Right lobe of liver (tissue), 6 donors: Measurements from ENCODE around the gene ZNF184. TPM values are rescaled to one million over a fixed set of nuclear protein-coding genes. Genes with fewer than 3 reads are reported as not detected.

ENCODE experiments used
- ATAC-seq, 4 donors: fragments of 200-7000 bp; cut with Tn5 transposase; one replicate each; pipeline ENCODE4 v1.9.1; 2020; ENCODE audit warnings: mild to moderate bottlenecking in 4 of 4, moderate library complexity in 4 of 4
- DNase-seq, 3 donors: peaks; one replicate each; pipeline ENCODE4 v3.0.0-alpha.2; 2020
- H3K27ac ChIP-seq, 3 donors: fragments of 200-600 bp; one replicate each; pipeline ENCODE4 v1.8.0; 2022
- H3K27me3 ChIP-seq, 2 donors: fragments of 200-600 bp; one replicate each; pipeline ENCODE4 v1.8.0; 2022
- H3K36me3 ChIP-seq, 4 donors: fragments of 200-600 bp; sonication (generic) in 1 of 4; one replicate each; pipeline versions ENCODE4 v1.5.1 to v1.8.0; 2017 to 2022; ENCODE audit warnings: control low read depth in 1 of 4
- H3K4me1 ChIP-seq, 4 donors: fragments of 200-600 bp; sonication (generic) in 1 of 4; one replicate each; pipeline versions ENCODE4 v1.5.1 to v1.8.0; 2017 to 2022; ENCODE audit warnings: control low read depth in 1 of 4
- H3K4me3 ChIP-seq, 3 donors: fragments of 200-600 bp; one replicate each; pipeline ENCODE4 v1.8.0; 2022
- H3K9me3 ChIP-seq, 4 donors: fragments of 200-600 bp; sonication (generic) in 1 of 4; one replicate each; pipeline versions ENCODE4 v1.5.1 to v1.8.0; 2017 to 2022; ENCODE audit warnings: control low read depth in 1 of 4
- CTCF ChIP-seq, 4 donors: fragments of 200-600 bp in 3 of 4; fragments of 450-650 bp in 1 of 4; IDR thresholded peaks; one replicate each; pipeline versions ENCODE4 v1.5.1 to v1.8.0; 2016 to 2022; ENCODE audit warnings: antibody characterized with exemption in 4 of 4, mild to moderate bottlenecking in 2 of 4
- POLR2A ChIP-seq: fragments of 450-650 bp; IDR thresholded peaks from one replicate; pipeline ENCODE4 v1.6.1; 2017; ENCODE audit warnings: antibody characterized with exemption, mild to moderate bottlenecking
- WGBS: methylation state at CpG from one replicate; pipeline ENCODE4 v1.1.6; 2018; ENCODE audit warnings: low coverage, low lambda C conversion rate; ENCODE audit not compliant: insufficient coverage; ENCODE audit errors: missing lambda C conversion rate; 5-methylcytosine and 5-hydroxymethylcytosine counted together
- intact Hi-C, 2 donors: fragments of 100-400 bp; cut with DNase I; formaldehyde crosslinking; loops; one replicate each; pipeline versions ENCODE4 v1.11.2 to v1.14.1; 2022
- small RNA-seq, 2 experiments: library from RNA; depleted of rRNA; stranded (forward); fragments of <200 nt; gene quantifications; one replicate each; pipeline ENCODE3, GENCODE V24; 2016
- total RNA-seq, 6 experiments: library from RNA; depleted of rRNA in 2 of 6; stranded (reverse); fragments of >200 nt in 2 of 6; fragmentation: NEBNext Ultra II Directional in 3 of 6; extraction: Animal tissue kit (Norgen Biotek cat#: 25700) in 3 of 6; gene quantifications; one replicate each; pipeline versions ENCODE4 v1.1.0 to v1.2.4, GENCODE V29; 2016 to 2023
- donor health status: DM: no; HTN: yes; CAD: no.
- donor health status: DM: no; HTN: no; CAD: no.
- donor health status: DM: no; HTN: no; CAD: no.
- donor health status: DM: no; HTN: yes; CAD: no.
- donor health status: DM: no; HTN: yes; CAD: no.

Gene ZNF184
- total RNA-seq, 6 experiments from 2014 or later, result 1.1 to 1.8 (median 1.7) TPM

DNA sequence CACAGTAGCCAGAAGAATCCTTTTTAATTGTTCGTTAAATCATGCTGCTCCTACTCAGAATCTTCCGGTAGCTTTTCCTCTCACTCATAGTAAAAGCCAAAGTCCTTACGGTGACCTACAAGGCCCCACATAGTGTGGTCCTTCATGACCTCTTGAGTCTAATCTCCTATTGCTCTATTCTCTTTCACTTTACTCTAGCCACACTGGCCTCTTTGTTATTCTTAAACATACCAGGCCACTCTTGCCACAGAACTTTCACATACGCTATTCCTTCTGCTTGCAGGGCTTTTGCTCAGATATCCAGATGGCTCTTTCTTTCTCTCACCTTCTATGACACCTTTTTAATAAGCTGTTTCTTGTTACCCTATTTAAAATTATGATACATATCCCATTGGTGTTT, 58.6 kb downstream of the ZNF184 start:
- WGBS, result 57% methylated on average over 4 of the region's 4 CpGs
- no peak overlapping the region for H3K27ac ChIP-seq
- H3K4me1 ChIP-seq, result peaks cover 0 to 2% (median 0%) of the 10 kb centered on the region in 4 donors
- no peaks in the 10 kb centered on the region for H3K36me3 ChIP-seq
- ATAC-seq (no peak), DNase-seq (no peak)
- intact Hi-C loops, result no loop called here
- peaks cover 0 to 5% (median 0%) of the 10 kb centered on the region in 4 donors for H3K9me3 ChIP-seq
- TF ChIP-seq POLR2A, result no peak
- TF ChIP-seq CTCF (IDR thresholded peaks at IDR 0.05), result no peak
- no peak overlapping the region for H3K4me3 ChIP-seq
- H3K27me3 ChIP-seq, result no peaks in the 10 kb centered on the region

- ATAC-seq (no peak), DNase-seq (no peak)
- WGBS, result 55% methylated on average over 7 of the region's 8 CpGs
- no peak overlapping the region for H3K4me3 ChIP-seq
- TF ChIP-seq POLR2A (no peak), CTCF (IDR thresholded peaks at IDR 0.05) (no peak)
- H3K27ac ChIP-seq, result no peak overlapping the region
- H3K27me3 ChIP-seq, result no peaks in the 10 kb centered on the region
- peaks cover 0 to 4% (median under 1%) of the 10 kb centered on the region in 4 donors for H3K9me3 ChIP-seq
- H3K4me1 ChIP-seq, result no peaks in the 10 kb centered on the region
- intact Hi-C loops, result loop anchor here in 1 of 2 donors (10.0 kb wide), 1 partner anchor 48 kb away; no protein-coding TSS in a partner anchor
- H3K36me3 ChIP-seq, result no peaks in the 10 kb centered on the region
Observed at GRCh38 chr6:27407153-27407814, 65.6 kb downstream of the ZNF184 start.

DNA sequence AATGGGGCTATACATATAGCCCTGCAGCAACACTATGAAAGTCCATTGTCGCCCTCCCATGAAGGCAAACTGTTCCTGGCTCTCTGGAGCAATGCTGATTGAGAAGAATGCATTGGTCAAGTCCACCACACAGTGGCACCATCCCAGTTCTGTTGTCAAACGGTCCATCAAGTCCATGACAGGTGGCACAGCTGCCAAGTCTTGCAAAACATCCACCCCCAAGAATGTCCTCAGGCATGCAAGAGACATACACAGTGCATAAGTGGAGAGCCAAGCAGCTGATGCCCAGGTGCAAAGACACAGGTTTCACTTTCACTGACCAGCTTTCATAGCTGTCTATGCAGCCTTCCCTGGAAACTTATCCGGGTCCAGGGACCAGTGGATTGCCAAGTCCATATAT, 66.8 kb downstream of the ZNF184 start:
- 67% methylated on average over 2 of the region's 3 CpGs for WGBS

GRCh38 chr6:27400877-27401642, 71.8 kb downstream of the ZNF184 start:
- no peaks in the 10 kb centered on the region for H3K36me3 ChIP-seq
- no peaks in the 10 kb centered on the region for H3K27me3 ChIP-seq
- H3K4me1 ChIP-seq, result no peaks in the 10 kb centered on the region
- H3K9me3 ChIP-seq, result peaks cover 0 to 13% (median 4%) of the 10 kb centered on the region in 4 donors
- ATAC-seq (no peak), DNase-seq (no peak)
- no peak overlapping the region for H3K4me3 ChIP-seq
- no peak for TF ChIP-seq CTCF (IDR thresholded peaks at IDR 0.05)
- TF ChIP-seq POLR2A, result no peak
- H3K27ac ChIP-seq, result no peak overlapping the region
- intact Hi-C loops, result loop anchor here in 1 of 2 donors (10.0 kb wide), 1 partner anchor 54 kb away; no protein-coding TSS in a partner anchor
- WGBS, result 82% methylated on average over 16 of the region's 16 CpGs

More for the DNA sequence above, 66.8 kb downstream of the ZNF184 start:
- no peak overlapping the region for H3K4me3 ChIP-seq
- H3K27me3 ChIP-seq, result no peaks in the 10 kb centered on the region
- intact Hi-C loops, result loop anchor here in 1 of 2 donors (10.0 kb wide), 1 partner anchor 49 kb away; no protein-coding TSS in a partner anchor
- no peak for ATAC-seq
- no peaks in the 10 kb centered on the region for H3K36me3 ChIP-seq
- DNase-seq, result no peak
- TF ChIP-seq POLR2A, result no peak
- TF ChIP-seq CTCF (IDR thresholded peaks at IDR 0.05), result no peak
- peaks cover 0 to 4% (median 2%) of the 10 kb centered on the region in 4 donors for H3K9me3 ChIP-seq
- no peaks in the 10 kb centered on the region for H3K4me1 ChIP-seq
- H3K27ac ChIP-seq, result no peak overlapping the region

Small RNA genes within 50 kb of the gene (small RNA-seq; reads per million reads assigned to genes)
- gene AL021918.1 (0 reads per million in 2 experiments), gene AL021918.2 (0 reads per million in 2 experiments), gene MCFD2P1 (0 reads per million in 2 experiments)

Other genes with a start within 250 kb of the ZNF184 start
- under 1 TPM in 2 of 6 experiments, not detected in 4; 0.29 to 0.37 TPM for gene PRSS16, start 225.4 kb downstream of the ZNF184 start, total RNA-seq
- not detected for gene POM121L2, start 160.8 kb downstream of the ZNF184 start, total RNA-seq
- under 1 TPM in 5 of 6 experiments, not detected in 1; 0.09 to 0.42 (median 0.18) TPM for gene ZNF391, start 84.3 kb downstream of the ZNF184 start, total RNA-seq